Activated CD4-positive, CD25-positive, alpha-beta regulatory T cell treated with anti-CD3 and anti-CD28 coated beads, Interleukin-2, amount 50 U/mL, for 24 hours (primary cell): Measurements from ENCODE around the gene CELA2A.
"Not testable (repeated sequence)": the region's sequence is repeated elsewhere in the genome, so short reads cannot be mapped to it uniquely, and the experiment has no call there.

Source experiments
- ATAC-seq, 2 donors: fragments of 150-1000 bp; cut with Tn5 transposase; one replicate each; pipeline ENCODE4 v1.10.0; 2021; ENCODE audit warnings: mild to moderate bottlenecking in 1 of 2, moderate library complexity in 1 of 2

The CELA2A gene

GRCh38 chr1:15445390-15446122 lies 11.0 kb upstream of the CELA2A start:
- no peak for ATAC-seq

- ATAC-seq = no peak
Observed at GRCh38 chr1:15446212-15446611, 10.3 kb upstream of the CELA2A start.

- no peak for ATAC-seq
Observed at GRCh38 chr1:15448877-15449462, 7.6 kb upstream of the CELA2A start.

- ATAC-seq = no peak
Observed at GRCh38 chr1:15449567-15449966, 7.0 kb upstream of the CELA2A start.

GRCh38 chr1:15451014-15451722 lies 5.4 kb upstream of the CELA2A start:
- ATAC-seq = no peak

- ATAC-seq = no peak
Observed at GRCh38 chr1:15452216-15452615, 4.3 kb upstream of the CELA2A start.

DNA sequence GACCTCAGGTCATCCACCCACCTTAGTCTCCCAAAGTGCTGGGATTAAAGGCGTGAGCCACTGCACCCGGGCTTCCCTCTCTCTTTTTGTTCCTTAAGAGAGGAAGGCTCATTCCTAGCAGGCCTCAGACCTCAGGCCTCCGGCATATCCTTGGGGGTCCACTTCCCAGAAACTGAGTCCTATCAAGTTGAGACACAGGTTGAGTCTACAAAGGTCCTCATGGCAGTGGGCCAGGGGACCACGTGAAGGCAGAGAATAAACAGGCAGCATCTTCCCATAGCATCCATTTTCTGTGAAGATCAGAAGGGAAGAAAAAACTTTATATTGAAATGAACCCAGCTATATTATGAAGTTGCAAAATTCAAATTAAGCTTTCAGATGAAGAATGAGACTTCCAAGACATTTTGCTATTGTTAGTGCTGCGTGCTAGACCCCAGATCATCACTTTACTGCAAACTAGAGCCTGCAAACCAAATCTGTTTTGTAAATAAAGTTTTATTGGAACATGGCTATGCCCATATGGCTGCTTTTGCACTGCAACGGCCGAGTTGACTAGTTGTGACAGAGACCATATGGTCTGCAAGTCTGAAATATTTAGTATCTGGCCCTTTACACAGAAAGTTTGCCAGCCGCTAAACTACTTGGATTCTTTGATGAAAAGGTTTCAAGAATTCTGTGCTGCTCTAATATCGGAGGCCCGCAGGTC lies 3.5 kb upstream of the CELA2A start:
- no peak for ATAC-seq

- no peak for ATAC-seq
Observed at GRCh38 chr1:15453734-15454133, 2.8 kb upstream of the CELA2A start.

DNA sequence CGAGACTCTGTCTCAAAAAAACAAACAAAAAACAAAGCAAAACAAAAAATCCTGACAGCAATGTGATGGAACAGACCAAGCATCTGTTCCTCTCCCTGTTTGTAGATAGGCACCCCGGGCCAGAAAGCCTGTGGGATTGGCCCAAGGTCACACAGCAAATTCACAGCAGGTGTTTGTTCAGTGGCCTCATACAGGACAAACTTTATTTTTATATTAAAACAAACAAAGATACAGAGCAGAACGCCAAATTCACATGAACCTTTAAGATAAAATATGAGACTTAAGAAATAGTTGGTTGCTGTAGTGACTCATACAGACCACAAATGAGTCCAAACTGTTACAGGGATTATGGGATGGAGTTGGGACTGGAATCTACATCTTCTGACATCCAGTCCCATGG lies 2.3 kb upstream of the CELA2A start:
- no peak for ATAC-seq

DNA sequence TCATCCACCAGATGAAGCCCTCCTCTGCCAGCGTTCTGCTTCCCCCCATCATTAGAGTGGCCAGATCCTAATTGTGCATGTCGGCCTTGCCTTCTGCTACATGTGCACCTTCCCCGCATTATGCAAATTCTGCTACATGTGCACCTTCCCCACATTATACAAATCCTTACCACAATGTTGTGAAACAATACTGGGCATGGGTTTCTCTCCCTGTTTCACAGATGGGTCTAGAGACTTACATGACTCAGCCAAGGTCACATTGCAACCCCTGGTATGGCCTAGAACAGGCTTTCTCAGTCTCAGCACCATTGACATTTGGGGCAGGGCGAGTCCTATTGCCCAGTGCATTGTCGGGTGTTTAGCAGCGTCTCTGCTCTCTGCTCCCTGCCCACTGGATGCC lies 1.0 kb upstream of the CELA2A start:
- no peak for ATAC-seq

GRCh38 chr1:15457585-15457984 lies 1.1 kb downstream of the CELA2A start:
- ATAC-seq = no peak

DNA sequence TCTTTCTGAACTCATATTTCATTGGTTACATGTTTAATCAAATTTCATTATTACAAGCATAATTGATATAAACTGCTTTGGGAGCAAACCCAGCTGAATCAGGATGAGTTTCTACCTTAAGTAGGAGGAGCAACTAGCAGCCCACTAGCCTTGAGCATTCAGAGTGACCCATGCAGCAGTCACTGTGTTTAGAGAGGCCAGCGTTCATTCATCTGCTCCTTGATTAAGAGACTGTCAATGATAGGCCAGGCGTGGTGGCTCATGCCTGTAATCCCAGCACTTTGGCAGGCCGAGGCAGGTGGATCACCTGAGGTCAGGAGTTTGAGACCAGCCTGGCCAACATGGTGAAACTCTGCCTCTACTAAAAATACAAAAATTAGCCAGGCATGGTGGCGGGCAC lies 1.9 kb downstream of the CELA2A start:
- ATAC-seq = not testable (repeated sequence)

DNA sequence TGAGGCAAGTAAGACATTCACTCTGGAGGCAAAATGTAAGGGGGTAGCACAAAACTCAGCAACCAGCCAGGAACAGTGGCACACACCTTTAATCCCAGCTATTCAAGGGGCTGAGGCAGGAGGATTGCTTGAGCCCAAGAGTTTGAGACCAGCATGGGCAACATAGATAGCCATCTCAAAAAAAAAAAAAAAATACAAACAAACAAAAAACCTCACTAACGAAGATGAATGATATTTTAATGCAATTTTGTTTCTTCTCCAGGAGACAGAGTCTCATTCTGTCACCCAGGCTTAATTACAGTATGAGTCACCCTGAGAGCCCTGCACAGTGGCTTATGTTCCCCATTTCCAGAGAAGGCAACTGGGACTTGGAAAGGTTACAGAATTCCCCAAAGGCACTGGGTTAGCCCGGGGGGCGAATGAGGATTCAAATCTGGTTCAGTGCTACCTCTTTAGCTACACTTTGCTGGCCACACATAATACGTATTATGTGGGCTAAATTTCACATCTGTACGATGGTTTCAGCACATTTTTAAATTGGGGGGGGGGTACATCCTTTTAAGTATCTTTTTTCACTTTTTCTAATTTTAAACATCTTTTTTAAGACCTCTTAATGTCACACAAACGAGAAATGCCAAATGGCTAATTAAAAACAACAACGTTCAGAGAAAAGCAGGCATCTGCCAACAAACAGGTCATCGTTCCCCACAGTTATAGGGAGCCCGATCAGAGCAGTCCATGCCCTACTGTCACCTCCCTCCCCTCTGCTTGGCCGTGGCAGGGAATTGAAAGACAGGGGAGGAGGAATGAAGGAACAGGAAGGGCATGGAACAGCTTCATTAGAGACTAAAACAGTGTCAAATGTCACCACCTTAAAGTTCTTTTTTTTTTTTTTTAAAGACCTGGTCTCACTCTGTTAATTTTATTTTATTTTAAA lies 3.5 kb downstream of the CELA2A start:
- no peak for ATAC-seq

- no peak for ATAC-seq
Observed at GRCh38 chr1:15460708-15461095, 4.2 kb downstream of the CELA2A start.

GRCh38 chr1:15463064-15463800 lies 6.7 kb downstream of the CELA2A start:
- not testable (repeated sequence) for ATAC-seq

GRCh38 chr1:15463926-15464322 lies 7.4 kb downstream of the CELA2A start:
- ATAC-seq = not testable (repeated sequence)

- no peak for ATAC-seq
Observed at GRCh38 chr1:15465674-15466073, 9.1 kb downstream of the CELA2A start.

- not testable (repeated sequence) for ATAC-seq
Observed at GRCh38 chr1:15466955-15467625, 10.6 kb downstream of the CELA2A start.

GRCh38 chr1:15468145-15468544 lies 11.6 kb downstream of the CELA2A start:
- ATAC-seq = no peak

- ATAC-seq = no peak
Observed at GRCh38 chr1:15469361-15469760, 12.8 kb downstream of the CELA2A start.
